Hematopoietic multipotent progenitor cell treated with erythropoietin and hydrocortisone succinate and interleukin-3 and kit ligand, for 15 days (in vitro differentiated cells): ENCODE results near the gene CCDC85C.

ENCODE experiments used
- DNase-seq: peaks from one replicate; pipeline ENCODE4 v3.0.0-alpha.2; 2015; ENCODE audit warnings: low spot score

Gene CCDC85C

DNA sequence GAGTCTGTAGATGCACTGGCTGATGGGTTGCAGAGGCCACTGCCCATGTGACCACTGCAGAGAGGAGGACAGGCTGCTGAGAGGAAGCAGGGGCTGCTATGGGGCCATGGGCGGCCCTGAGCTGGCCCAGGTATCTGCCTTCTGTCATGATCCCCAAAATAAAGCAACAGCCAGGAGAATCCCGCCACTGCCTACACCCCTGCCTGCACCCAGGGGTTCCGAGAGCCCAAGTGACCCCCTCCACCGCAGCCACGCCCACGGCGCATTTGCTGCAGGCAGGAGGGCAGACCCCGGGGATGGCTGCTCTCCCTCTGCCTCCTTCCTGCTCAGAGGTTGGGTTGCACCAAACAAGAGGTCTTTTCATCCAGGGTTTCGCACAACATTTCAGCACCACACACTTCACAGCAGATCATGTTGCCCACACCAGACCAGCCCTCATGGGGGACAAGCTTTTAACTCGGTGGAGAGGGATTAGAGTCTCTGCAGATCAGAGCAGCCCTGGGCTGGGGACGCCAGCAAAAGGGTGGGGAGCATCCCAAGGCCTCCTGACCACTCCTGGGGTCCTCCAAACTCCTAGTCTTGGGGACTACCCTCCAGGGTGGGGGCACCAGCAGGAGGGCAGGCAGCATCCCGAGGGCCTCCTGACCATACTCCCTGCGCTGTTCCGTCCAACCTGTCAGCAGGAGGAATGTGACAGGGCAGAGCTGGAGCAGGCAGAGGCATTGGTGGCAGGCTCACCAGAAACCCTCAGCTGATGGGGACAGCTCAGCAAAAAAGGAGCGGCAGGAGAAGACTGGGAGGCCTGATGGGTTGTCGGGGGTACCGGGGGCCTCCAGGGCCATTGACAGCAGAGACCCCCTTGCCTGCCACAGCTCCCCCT, 14.1 kb downstream of the CCDC85C start:
- no peak for DNase-seq

DNA sequence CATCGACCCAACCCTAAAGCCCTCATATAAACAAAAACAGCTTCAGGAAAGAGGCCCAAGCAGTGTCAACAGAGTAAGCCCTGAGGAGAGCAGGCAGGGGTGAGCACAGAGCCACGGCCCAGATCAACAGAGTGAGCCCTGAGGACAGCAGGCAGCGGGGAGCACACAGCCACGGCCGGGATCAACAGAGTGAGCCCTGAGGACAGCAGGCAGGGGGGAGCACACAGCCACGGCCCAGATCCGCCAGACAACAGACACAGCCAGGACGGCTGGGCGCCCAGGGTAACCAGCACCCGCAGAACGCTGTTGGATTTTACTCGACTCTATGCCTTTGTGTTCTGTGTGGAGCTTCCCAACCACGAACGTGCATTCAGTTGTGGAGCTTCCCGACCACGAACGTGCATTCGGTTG, 15.0 kb downstream of the CCDC85C start:
- DNase-seq, result no peak

DNA sequence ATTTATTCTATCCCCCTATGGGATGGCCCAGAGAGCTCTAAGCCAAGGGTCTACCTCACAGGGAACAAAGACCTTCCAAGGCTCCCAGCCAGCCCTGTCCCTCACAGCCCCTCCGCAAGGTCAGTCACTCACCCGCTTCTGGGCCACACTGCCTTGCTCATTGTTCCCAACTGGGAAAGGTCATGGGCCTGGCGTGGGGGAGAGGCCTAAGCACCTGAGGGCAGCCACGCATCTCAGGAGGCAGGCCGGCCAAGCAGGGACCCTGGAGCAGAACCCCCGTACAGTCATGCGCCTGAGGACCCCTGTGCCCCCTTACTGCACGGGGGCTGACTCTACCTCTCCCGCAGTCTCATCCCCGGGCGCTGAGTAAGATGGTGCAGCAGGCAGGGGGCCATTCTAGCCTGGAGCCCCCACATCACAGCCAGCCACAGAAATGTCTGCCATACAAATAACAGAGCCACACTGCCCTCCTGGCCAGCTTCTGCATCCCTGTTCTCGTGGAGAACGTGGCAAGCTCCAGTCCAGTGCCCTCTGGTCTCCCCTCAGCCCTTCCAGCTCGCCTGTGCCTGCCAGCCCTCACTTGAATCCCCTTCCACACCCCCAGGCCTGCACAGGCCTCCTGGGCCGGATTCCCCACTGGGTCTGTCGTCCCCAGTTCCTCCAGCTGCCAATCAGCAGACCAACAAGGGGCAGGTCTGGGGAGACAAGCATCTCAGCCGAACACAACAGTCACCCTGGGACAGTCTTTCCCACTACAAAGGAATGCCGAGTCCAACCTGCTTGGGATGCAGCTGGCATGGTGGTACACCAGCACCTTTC, 16.3 kb downstream of the CCDC85C start:
- DNase-seq, result no peak

DNA sequence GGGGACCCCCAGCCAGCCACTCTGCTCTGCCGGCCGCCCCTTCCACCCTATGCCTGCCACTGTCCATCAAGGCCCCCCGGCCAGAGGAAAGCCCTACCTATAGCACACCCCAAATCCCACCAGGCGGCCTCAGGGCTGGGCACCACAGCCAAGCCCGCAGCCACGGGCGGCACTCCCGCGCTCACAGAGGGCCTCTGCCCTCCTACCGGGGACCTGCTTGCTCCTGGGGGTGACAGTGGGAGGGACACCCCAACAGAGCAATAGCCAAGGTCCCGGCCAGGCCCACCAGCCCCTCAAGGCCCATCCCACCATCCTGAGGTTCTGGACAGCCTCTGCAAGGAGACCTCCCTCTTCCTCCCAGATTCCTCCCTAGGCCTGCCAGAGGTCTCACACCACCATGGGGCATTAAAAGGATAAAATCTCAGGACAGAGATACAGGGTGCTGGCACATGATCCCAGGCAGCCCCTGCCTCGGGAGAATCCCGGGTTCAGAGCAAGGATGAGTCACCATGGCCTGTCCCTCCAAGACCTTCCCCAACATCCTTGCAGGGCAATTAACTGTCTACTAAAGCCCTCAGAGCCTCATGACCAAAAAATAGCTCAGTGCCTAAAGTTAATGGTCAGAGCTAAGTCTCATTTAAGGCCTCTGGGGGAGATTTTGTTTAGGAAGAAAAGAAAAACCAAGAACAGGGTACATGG, 17.1 kb downstream of the CCDC85C start:
- DNase-seq, result no peak

DNA sequence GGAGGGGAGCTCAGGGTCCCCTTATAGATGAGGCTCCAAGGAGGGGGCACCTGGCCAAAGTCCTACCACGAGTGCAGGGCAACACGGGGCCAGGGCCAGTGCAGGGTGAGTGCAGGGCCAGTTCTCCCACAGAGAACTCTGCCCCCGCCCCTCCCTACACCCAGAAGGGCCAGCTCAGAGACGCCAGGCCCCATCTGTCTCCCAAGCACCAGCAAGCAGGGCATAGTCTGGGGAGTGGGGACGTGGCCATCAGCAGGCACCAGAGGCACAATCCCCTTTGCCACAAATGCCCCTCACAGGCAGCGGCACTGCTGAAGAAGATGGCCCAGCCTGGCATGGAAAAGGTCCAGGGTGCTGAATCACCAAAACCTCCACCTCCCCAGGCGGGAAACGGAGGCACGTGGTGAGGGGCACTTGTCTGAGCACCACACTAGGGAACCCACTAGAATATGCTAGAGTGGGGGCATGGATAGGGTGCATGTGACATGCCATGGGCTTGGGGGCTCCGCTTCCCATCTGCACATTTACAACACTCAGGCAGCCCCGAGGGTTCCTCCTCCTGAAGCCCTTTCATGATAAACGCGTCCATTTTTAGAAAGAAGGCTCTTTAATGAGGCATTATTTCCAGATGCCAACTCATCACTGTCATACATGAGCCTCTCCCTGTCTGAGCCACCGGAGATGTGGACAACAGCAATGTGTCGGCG, 17.8 kb downstream of the CCDC85C start:
- DNase-seq, result no peak

DNA sequence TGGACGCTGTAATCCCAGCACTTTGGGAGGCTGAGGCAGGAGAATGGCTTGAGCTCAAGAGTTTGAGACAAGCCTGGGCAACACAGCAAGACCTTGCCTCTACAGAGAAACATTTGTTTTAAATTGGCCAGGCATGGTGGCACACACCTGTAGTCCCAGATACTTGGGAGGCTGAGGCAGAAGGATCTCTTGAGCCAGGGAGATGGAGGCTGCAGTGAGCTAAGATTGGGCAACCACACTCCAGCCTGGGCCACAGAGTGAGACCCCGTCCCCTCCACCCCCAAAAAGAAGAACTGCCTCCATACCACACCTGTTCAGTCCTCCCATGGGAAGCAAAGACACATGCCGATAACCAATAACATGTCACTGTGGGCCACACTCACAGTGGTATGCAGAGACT, 19.2 kb downstream of the CCDC85C start:
- DNase-seq, result no peak

DNA sequence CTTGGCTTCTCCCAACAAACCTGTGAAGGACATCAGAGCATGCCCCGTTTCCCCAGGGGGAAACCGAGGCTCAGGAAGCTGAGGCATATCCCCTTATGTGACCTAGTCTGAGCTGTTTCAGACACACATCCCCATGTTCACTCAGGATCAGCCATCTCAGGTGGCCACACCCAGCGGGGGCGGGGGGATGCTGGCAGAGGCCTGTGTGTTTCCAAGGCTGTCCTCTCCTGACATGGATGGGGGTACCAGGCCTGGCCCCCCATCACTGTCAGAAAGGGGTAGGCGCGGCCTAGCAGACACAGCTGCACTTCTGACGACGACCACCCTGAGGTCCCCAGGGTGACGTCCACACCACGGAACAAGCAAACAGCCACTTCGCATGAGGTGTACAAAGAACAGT, 22.1 kb downstream of the CCDC85C start:
- no peak for DNase-seq

DNA sequence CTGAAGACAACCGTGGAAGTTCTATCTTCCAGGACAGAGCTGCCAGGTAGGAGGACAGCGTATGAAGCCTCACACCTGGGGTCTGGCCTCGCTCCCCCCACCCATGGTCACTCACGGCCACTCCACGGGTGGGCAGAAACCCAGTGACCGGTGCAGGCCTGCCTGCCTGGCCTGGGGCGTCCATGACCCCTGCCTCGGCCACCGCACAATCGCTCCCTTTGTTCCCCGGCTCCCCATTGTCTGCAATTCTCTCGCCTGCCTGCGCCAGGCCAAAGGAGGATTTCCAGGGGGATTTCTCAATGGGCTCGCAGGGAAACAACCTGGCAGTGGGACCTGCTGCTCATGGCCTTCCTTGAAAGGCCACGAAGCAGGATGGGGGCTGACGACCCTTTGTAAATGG, 22.6 kb downstream of the CCDC85C start:
- no peak for DNase-seq

DNA sequence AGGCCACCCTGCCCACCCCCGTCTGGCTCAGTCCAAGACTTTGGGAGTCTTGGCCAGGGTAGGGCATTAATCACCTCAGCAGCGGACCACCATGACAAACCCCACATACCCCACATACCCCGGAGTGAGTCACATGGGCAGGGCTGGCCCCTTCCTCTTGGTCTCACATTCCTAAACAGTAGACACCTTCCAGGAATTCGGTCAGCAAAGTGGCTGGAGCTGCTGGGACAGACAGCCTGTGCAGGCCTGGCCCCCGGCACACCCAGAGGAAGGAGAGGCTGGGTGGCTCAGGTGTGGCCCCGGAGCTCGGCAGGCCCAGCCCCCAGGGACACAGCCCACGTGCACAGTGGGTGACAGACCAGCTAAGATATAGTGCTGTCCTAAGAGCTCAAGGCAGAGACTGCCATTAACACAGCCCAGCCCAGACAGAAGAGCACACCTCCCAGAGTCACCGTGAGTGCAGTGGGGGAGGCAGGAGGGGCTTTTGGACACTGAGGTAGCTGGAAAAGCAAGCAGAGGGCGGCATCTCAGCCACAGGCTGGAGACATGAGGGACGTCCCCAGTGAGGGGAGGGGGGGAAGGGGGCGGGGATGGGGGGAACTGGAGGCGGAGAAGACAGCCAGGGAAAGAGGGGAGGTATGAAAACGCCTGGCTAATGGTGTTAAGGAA, 24.0 kb downstream of the CCDC85C start:
- no peak for DNase-seq

DNA sequence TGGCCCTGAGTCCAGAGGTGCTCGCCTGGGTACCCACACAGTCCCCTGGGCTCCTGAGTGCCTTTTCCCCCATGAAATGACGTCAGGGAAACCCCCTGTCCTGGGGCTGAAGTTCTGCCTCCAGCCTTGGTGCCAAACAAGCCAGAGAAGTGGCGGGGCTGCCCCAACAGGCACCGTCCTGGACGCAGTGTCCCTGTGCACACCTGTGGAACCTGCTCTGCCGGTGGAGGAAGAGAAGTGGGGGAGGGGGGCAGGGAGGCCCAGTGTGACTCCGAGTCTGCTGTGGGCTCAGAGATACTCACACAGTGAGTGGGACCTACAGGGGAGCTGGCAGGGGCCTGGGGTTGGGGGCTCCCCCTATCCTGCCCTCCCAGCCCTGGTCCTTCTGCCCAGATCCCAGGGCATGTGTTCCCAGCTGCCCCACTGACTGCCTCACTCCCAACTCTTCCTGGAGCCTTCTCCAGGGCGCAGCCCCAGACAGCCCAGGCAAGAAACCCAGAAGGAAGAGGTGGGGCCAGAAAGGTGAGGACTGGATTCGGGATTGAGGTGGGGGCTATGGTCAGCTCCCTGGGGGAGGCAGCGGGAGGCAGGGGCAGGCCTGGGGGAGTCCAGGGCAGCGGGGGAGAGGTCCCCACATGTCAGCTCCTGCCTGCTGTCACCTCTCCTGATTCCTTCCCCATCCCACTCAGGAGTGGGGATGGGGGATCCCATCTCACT, 24.7 kb downstream of the CCDC85C start:
- DNase-seq, result no peak

DNA sequence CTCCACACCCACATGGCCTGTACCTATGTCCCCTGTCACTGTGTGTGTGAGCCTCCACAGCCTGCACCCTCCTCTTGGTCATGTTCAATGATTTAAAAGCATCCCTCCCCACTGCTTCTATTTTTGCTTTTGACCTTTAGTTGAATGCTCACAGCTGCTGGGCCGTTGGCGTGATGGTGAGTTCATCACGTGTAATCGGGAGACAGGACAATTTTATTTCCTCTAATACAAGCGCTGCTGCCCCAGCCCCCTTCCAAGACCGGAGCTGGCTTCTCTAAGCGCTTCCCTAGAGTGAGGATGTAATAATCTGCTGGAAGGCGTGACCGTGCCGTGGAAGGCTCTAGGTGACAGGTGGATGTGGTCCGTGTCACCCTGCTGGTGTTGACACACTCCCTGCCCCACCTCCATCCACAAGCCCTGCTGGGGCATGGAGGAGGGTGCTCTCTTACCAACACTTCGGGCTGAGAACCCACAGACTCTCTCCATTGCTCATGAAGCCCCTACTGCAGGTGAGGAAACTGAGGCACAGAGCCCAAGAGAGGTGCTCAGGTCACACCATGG, 25.4 kb downstream of the CCDC85C start:
- DNase-seq, result no peak

DNA sequence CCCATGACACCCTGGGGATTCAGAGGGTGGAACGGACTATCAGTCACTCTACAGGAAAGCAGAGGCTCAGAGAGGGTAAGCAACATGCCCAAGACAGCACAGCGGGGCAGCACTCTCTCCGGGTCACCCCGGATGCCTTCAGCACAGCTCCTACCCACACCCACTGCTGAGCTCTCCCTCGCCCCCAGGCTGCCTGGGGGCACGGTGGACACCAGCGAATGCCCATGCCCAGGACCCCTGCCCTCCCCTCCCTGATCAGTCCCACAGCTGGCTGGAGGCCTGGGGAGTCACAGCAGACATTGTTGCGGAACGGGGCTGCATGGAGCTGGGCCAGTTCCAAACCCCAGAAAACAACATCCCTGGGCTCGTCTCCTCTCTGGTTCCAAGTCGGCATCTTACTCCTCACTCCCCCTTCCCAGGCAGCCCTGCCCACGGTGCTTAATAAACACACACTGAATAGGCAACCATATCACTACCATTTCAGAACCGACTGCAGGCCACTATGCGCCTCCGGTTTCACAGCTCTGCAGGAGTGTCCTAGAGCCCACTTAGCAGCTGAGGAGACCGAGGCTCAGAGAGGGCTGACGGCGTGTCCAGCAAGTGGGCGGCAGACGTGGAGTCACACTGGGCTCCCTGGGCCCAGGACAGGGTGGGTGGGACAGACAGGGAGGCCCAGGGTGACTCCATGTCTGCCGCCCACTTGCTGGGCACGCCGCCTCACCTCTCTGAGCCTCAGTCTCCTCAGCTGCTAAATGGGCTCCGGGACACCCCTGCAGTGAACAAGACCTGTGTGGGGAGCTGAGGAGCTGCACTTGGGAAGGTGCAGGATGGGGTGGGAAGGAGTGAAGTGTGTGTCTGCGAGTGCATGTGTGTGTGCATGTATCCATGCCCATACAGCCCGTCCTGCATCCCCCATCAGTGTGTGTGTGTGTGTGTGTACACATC, 27.0 kb downstream of the CCDC85C start:
- DNase-seq, result no peak

DNA sequence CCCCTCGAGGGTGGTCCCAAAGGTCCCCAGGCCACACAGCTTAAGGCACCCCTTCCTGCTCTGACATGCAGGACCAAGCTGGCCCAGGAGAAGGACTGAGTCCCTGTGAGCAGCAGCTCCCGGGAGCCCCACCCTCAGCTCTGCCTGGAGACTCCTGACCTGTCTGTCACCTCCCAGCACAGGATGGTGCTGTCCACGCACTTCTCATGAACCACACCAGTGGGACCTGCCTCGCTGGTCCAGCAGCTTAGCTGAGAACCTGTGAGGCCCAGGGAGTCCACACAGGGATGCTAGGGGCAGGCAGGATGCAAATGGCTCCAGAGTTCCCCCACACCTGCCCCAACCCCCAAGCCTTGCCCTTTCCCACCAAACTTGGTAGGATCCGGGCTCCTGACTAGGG, 27.7 kb downstream of the CCDC85C start:
- no peak for DNase-seq

DNA sequence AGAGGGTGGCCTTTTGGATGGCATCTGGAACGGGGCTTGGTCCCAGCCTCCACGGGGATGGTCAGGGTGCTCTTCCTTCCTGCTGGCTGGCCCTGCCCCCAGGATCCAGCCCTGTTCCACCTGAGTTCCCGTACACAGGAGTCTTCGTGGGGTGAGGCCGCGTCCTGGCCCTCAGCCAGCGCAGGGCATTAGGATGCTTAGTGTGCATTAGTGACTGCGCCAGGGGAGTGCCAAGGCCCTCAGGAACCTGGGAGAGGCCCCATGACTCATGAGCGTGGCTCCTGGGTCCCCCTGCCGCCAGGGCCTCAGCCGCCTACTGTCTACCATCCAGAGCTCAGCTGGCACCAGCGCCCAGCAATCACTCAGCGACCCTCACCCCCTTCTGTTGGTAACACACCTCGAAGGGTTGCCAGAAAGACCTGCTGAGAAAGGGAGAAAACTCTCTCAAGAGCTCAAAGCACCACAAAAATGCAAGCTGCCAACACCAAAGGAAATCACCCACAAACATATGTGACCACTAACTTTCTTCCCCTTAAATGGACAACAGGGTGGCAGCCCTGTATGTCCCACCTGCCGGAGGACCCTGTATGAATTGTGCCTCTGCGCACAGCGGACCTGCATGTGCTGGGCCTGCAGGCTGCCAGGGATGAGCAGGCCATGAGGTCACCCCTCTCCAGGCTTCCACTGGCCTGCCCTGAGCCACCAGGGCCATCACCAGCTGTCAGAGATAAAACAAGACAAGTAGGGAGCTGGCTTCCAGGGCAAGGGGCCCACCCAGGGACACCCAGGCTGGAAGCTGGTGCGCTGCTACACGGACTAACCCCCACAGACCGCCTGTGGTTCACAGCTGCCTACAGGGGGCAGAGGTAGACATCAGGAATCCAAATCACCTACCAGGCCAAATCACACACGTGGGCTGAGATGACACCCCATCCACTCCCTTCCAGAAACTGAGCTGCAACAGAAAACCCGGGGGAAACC, 28.7 kb downstream of the CCDC85C start:
- DNase-seq, result no peak

DNA sequence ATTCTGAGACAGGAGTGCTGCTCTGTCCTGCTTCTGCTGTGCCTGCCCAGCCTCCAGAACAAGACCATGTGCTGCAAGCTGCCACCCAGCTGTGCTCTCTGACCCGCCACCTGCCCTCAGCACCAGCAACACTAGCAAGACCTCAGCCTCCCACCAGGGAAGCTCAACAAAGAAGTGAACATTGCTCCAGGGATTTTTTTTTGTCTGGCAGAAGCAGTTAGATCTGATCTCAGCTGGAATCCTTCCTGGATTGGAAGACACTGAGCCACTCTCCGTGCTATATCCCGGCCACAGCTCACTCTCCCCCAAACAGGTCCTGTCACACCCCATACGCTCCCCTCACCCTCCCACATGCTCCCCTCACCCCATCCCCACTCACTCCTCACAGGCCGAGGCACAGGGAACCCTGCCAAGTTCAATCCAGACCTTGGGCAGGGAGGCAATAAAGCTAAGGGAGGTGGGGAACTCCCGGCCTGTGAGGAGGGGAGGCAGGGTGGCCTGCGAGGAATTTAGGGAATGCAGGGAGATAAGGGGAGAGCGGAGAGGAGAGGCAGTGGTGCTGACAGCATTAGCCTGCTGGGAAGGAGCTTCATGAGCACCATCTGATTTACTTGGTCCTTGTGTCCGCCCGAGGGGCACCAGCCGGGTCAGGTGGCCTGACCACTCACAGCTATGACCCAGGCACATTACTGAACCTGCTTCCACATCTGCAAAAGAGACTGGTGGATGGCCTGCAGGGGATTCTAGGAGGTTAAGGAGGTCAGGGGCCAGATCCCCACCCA, 29.7 kb downstream of the CCDC85C start:
- DNase-seq, result no peak

DNA sequence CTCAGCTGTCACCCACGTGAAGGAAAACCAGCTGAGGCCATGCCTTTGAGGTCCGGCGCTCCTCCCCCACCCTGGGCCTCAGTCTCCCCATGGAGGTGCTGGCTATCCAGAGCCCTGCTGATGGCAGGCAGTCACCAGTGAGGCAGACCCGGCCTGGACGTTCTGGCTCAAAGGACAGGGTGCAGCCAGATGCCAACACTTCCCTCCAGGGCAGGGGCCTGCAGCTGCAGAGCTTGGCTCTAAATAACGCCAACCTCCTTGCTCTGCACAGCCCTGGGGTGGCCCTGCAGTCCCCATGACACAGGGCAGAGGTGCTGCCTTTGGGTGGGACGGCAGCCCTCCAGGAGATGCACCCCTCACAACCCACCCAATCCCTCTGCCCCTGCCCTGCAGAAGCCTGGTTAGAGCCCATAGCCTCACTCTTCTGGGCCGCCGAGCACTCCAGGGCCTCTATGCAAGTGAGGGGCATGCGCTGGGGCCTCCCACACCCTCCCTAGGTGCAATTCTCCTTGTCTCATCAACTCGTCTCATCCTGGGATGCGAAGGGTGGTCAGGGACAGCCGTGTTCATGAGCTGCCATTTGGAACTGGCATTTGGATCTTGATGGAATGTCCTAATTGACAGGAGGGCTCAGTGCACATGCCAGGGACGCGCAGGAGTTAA, 30.4 kb downstream of the CCDC85C start:
- no peak for DNase-seq

DNA sequence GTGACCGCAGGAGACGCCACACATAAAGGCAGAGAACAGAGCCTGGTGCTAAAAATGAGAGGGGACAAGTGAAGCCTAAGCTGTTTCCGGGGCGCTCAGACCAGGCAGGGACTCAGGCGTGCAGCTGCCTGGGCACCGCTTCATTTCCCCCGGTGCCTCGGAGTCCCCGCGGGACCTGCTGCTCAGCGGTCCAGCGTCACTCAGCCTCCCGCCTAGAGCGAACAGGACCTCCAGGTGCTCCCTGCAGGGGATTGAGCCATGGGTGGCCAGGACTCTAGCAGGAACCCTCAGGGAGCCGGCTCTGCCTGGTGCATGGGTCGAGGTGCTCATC, 31.0 kb downstream of the CCDC85C start:
- no peak for DNase-seq
